Heart right ventricle (tissue), 16 donors: ENCODE data around the gene ZBTB33. TPM values are rescaled to one million over a fixed set of nuclear protein-coding genes. Genes with fewer than 3 reads are reported as not detected.

Experiments used
- ATAC-seq, 8 donors: fragments of 200-7000 bp; cut with Tn5 transposase; one replicate each; pipeline ENCODE4 v1.9.1; 2020; ENCODE audit warnings: mild to moderate bottlenecking in 8 of 8, moderate library complexity in 8 of 8, moderate number of reproducible peaks in 1 of 8
- DNase-seq, 2 donors: peaks; one replicate each; pipeline ENCODE4 v3.0.0-alpha.2; 2020
- H3K27ac ChIP-seq, 10 donors: fragments of 200-600 bp; sonication (generic) in 2 of 10; one replicate each; pipeline versions ENCODE4 v1.5.0 to v1.8.0; 2020 to 2022; ENCODE audit warnings: mild to moderate bottlenecking in 3 of 10
- H3K27me3 ChIP-seq, 7 donors: fragments of 200-600 bp; one replicate each; pipeline ENCODE4 v1.8.0; 2021 to 2022; ENCODE audit warnings: mild to moderate bottlenecking in 2 of 7
- H3K36me3 ChIP-seq, 9 donors: fragments of 200-600 bp; sonication (generic) in 1 of 9; one replicate each; pipeline versions ENCODE4 v1.5.0 to v1.8.0; 2020 to 2022; ENCODE audit warnings: mild to moderate bottlenecking in 2 of 9
- H3K4me1 ChIP-seq, 9 donors: fragments of 200-600 bp; sonication (generic) in 1 of 9; one replicate each; pipeline versions ENCODE4 v1.5.0 to v1.8.0; 2020 to 2022; ENCODE audit warnings: mild to moderate bottlenecking in 4 of 9
- H3K4me3 ChIP-seq, 10 donors: fragments of 200-600 bp; sonication (generic) in 2 of 10; one replicate each; pipeline versions ENCODE4 v1.5.0 to v1.8.0; 2020 to 2022; ENCODE audit warnings: mild to moderate bottlenecking in 7 of 10, moderate library complexity in 2 of 10
- H3K9me3 ChIP-seq, 11 donors: fragments of 200-600 bp in 10 of 11; sonication (generic) in 2 of 11; one replicate each; pipeline versions ENCODE4 v1.5.0 to v1.8.0; 2013 to 2022; ENCODE audit warnings: mild to moderate bottlenecking in 2 of 11, control low read depth in 1 of 11, moderate library complexity in 1 of 11
- CTCF ChIP-seq, 9 donors: fragments of 200-600 bp; sonication (generic) in 2 of 9; IDR thresholded peaks; one replicate each; pipeline versions ENCODE4 v1.5.0 to v1.8.0; 2021 to 2022; ENCODE audit warnings: antibody characterized with exemption in 9 of 9, mild to moderate bottlenecking in 5 of 9, moderate library complexity in 1 of 9
- whole genome bisulfite sequencing, 2 donors: extraction: QIAGEN DNeasy Blood & Tissue Kit; methylation state at CpG; one replicate each; pipeline ENCODE4 v1.1.7; 2013; ENCODE audit warnings: inconsistent platforms in 1 of 2; 5-methylcytosine and 5-hydroxymethylcytosine counted together
- intact Hi-C, 10 donors: fragments of 100-400 bp; cut with DNase I; formaldehyde crosslinking; loops; one replicate each; pipeline versions ENCODE4 v1.11.1 to v1.14.2; 2022
- polyA plus RNA-seq, 2 donors: library from polyadenylated mRNA; stranded (reverse); fragments of 200-250 nt; gene quantifications; one replicate each; pipeline ENCODE4 v1.2.3, GENCODE V29; 2013
- total RNA-seq, 10 donors: library from RNA; stranded (reverse); fragmentation: NEBNext Ultra II Directional in 3 of 10; extraction: Animal tissue kit (Norgen Biotek cat#: 25700) in 3 of 10; gene quantifications; one replicate each; pipeline versions ENCODE4 v1.2.1 to v1.2.4, GENCODE V29; 2021 to 2023
- donor health status: Arrhythmogenic right ventricular cardiomyopathy.
- donor health status: ischemic (EF 13 %, LVEDD 7.1; RV severe dilation, severe dysfunction).
- donor health status: healthy with polysubstance abuse.
- donor health status: DM: no; HTN: yes; CAD: no.
- donor health status: DM: no; HTN: no; CAD: no.
- donor health status: ischemic (EF 25% LVEDD 6.9; RV normal size, moderate dysfunction).
- donor health status: ischemic (EF 25% LVEDD 5.7; RV mildly dilated, moderate dysfunction).
- donor health status: healthy.
- donor health status: DM: yes; HTN: yes; CAD: no.
- donor health status: Ischemic cardiomyopathy.
- donor health status: ischemic (EF 35%, LVEDD 5.7; RV mildly dilated, moderate dysfunction).
- donor health status: nonischemic (EF 11% LVEDD 7.7; RV severe dilation, severe dysfunction).
- donor health status: DM: yes; HTN: yes; CAD: no.
- donor health status: PGD.
- donor health status: ischemic (EF 29% LVEDD 5.4; RV normal size, mild dysfunction).
- donor health status: nonischemic (EF 23%, LVEDD 6.1; RV moderate dilation, normal function).

Gene ZBTB33
- total and polyA plus RNA-seq, 12 donors = 1.8 to 8.5 (median 6.5) TPM

- intact Hi-C loops = no loop called here
- Histone ChIP-seq H3K36me3 (no peaks in the 10 kb centered on the region), H3K27ac (no peak overlapping the region), H3K9me3 (no peaks in the 10 kb centered on the region), H3K4me1 (peaks cover 0 to 8% (median 0%) of the 10 kb centered on the region in 9 donors), H3K27me3 (no peaks in the 10 kb centered on the region), H3K4me3 (no peak overlapping the region)
- WGBS, 2 donors = 73 to 79% methylated on average over 4 of the region's 4 CpGs
- TF ChIP-seq CTCF (IDR thresholded peaks at IDR 0.05) = no peak
- ATAC-seq (no peak), DNase-seq (no peak)
Measured at GRCh38 chrX:120286733-120287512, 36.3 kb downstream of the ZBTB33 start.

GRCh38 chrX:120287513-120288112 is 37.0 kb downstream of the ZBTB33 start:
- no peak overlapping the region for H3K27ac ChIP-seq
- no peaks in the 10 kb centered on the region for H3K27me3 ChIP-seq
- ATAC-seq (no peak), DNase-seq (no peak)
- no peaks in the 10 kb centered on the region for H3K9me3 ChIP-seq
- intact Hi-C loops = no loop called here
- peaks cover 0 to 4% (median 0%) of the 10 kb centered on the region in 9 donors for H3K4me1 ChIP-seq
- H3K4me3 ChIP-seq = no peak overlapping the region
- H3K36me3 ChIP-seq = no peaks in the 10 kb centered on the region
- 51 to 56% methylated on average over 3 of the region's 3 CpGs for WGBS, 2 donors
- TF ChIP-seq CTCF (IDR thresholded peaks at IDR 0.05) = no peak

- ATAC-seq (no peak), DNase-seq (no peak)
- Histone ChIP-seq H3K27me3 (no peaks in the 10 kb centered on the region), H3K27ac (no peak overlapping the region), H3K4me3 (no peak overlapping the region), H3K4me1 (no peaks in the 10 kb centered on the region), H3K9me3 (no peaks in the 10 kb centered on the region), H3K36me3 (no peaks in the 10 kb centered on the region)
- intact Hi-C loops = no loop called here
- no peak for TF ChIP-seq CTCF (IDR thresholded peaks at IDR 0.05)
Measured at GRCh38 chrX:120290107-120290506, 39.5 kb downstream of the ZBTB33 start.

GRCh38 chrX:120291211-120291610 is 40.6 kb downstream of the ZBTB33 start:
- TF ChIP-seq CTCF (IDR thresholded peaks at IDR 0.05) = no peak
- no peaks in the 10 kb centered on the region for H3K9me3 ChIP-seq
- no peak overlapping the region for H3K27ac ChIP-seq
- DNase-seq = no peak
- intact Hi-C loops = no loop called here
- no peak for ATAC-seq
- H3K36me3 ChIP-seq = no peaks in the 10 kb centered on the region
- no peaks in the 10 kb centered on the region for H3K4me1 ChIP-seq
- no peaks in the 10 kb centered on the region for H3K27me3 ChIP-seq
- 90 to 91% methylated on average over 6 of the region's 6 CpGs for WGBS, 2 donors
- no peak overlapping the region for H3K4me3 ChIP-seq
